Measurements from ENCODE around the gene PDCD1LG2. TPM values are rescaled to one million over a fixed set of nuclear protein-coding genes. Genes with fewer than 3 reads are reported as not detected.

PDCD1LG2 gene
- total RNA-seq, 1 experiment from 2014 or later: not detected

DNA sequence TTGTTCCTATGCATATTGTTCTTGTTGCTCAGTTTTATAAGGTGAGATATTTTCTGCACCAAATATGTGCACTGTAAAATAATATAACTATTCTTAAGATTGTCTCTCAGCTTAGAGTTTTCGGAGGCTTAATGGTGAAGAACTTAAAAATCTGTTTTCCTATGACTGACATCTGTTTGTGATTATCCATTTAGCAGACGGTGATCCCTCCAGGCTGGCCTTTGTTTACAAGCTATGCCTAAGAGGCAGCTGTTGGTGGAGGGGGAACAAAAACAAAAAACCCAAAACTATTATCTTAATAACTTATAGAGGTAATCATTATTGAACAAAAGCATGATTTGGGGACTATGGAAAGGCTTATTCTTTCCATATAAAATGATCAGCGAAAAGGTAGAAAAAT lies 658 bp downstream of the PDCD1LG2 start:
- Histone ChIP-seq H3K23me2 (ENCODE audit: insufficient read length, low read depth, low read length, poor library complexity, severe bottlenecking) (no peaks in the 10 kb centered on the region), H3K9me3 (ENCODE audit: control insufficient read depth, low read depth, low read length) (no peaks in the 10 kb centered on the region), H4K20me1 (ENCODE audit: control insufficient read depth, insufficient read depth, insufficient read length) (no peaks in the 10 kb centered on the region), H3K14ac (ENCODE audit: insufficient read depth, low read length) (no peak overlapping the region), H3K9ac (ENCODE audit: extremely low read depth, insufficient read length, low read length) (no peak overlapping the region), H2BK12ac (ENCODE audit: insufficient read length, low read depth, low read length) (no peak overlapping the region), H3K56ac (ENCODE audit: insufficient read length, low read depth, low read length) (no peak overlapping the region), H2BK5ac (ENCODE audit: insufficient read length, low read length) (no peak overlapping the region), H4K91ac (ENCODE audit: insufficient read length, low read depth, low read length) (no peak overlapping the region), H3T11ph (ENCODE audit: low read length) (no peak overlapping the region), H3K79me1 (ENCODE audit: insufficient read depth, low read depth, low read length, poor library complexity, severe bottlenecking) (no peaks in the 10 kb centered on the region), H3K79me2 (ENCODE audit: insufficient read depth, low read length) (no peaks in the 10 kb centered on the region), H4K5ac (ENCODE audit: insufficient read length, low read depth, low read length) (no peak overlapping the region), H2AFZ (ENCODE audit: low read length) (no peak overlapping the region), H3K4me1 (ENCODE audit: insufficient read depth, low read length) (no peaks in the 10 kb centered on the region), H3K27me3 (ENCODE audit: insufficient read depth, low read length) (no peaks in the 10 kb centered on the region), H2BK20ac (ENCODE audit: low read depth, low read length, poor library complexity, severe bottlenecking) (no peak overlapping the region), H2BK15ac (ENCODE audit: low read depth, low read length) (no peak overlapping the region), H2AK5ac (ENCODE audit: insufficient read length, low read length) (no peak overlapping the region), H3K18ac (ENCODE audit: insufficient read length, low read depth, low read length) (no peak overlapping the region), H3K27ac (ENCODE audit: insufficient read length, low read depth, low read length) (no peak overlapping the region), H2BK120ac (ENCODE audit: low read depth, low read length, poor library complexity, severe bottlenecking) (no peak overlapping the region), H3K4me2 (ENCODE audit: insufficient read depth, insufficient read length, low read length) (no peak overlapping the region), H4K8ac (replicated peaks; ENCODE audit: insufficient read length, low read depth, low read length) (no peak overlapping the region), H3K4ac (ENCODE audit: low read depth, low read length) (no peak overlapping the region), H3K23ac (ENCODE audit: insufficient read length, low read depth, low read length) (no peak overlapping the region)
- Mint-ChIP-seq H3K4me1 (peaks cover 3 to 7% of the 10 kb centered on the region in 2 experiments; a peak in 2 of 4 replicates), H3K27me3 (ENCODE audit: low read depth) (no peaks in the 10 kb centered on the region; the same call in none of the 2 replicates), H3K9me3 (no peaks in the 10 kb centered on the region), H3K27ac (no peak overlapping the region), H3K36me3 (ENCODE audit: insufficient read depth in 1 of 3, low read depth in 3 of 3) (no peaks in the 10 kb centered on the region), H3K4me3 (no peak overlapping the region)
- TF ChIP-seq, protein P1, sequence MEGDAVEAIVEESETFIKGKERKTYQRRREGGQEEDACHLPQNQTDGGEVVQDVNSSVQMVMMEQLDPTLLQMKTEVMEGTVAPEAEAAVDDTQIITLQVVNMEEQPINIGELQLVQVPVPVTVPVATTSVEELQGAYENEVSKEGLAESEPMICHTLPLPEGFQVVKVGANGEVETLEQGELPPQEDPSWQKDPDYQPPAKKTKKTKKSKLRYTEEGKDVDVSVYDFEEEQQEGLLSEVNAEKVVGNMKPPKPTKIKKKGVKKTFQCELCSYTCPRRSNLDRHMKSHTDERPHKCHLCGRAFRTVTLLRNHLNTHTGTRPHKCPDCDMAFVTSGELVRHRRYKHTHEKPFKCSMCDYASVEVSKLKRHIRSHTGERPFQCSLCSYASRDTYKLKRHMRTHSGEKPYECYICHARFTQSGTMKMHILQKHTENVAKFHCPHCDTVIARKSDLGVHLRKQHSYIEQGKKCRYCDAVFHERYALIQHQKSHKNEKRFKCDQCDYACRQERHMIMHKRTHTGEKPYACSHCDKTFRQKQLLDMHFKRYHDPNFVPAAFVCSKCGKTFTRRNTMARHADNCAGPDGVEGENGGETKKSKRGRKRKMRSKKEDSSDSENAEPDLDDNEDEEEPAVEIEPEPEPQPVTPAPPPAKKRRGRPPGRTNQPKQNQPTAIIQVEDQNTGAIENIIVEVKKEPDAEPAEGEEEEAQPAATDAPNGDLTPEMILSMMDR (conservative IDR thresholded peaks at IDR 0.05): no peak
- no CpG with 5 or more reads among the region's 3 CpGs for WGBS (ENCODE audit: extremely low coverage, insufficient read length, low lambda C conversion rate)
- no peak for DNase-seq
